GM23338 (cell line): ENCODE measurements around the gene TRHDE.

Source experiments
- CREB1 ChIP-seq: fragments of 250-450 bp; sonication (Bioruptor Pico); IDR thresholded peaks from 2 replicates; pipeline ENCODE4 v1.5.0; 2020; ENCODE audit warnings: low read depth, mild to moderate bottlenecking, moderate library complexity
- CTCF ChIP-seq, 2 experiments: fragments of 200-600 bp in 1 of 2; sonication (generic) in 1 of 2; conservative IDR thresholded peaks; 2 replicates each; pipeline versions ENCODE4 v1.5.1 to v1.6.1; 2016 to 2017; ENCODE audit warnings: antibody characterized with exemption in 2 of 2, low read depth in 2 of 2, mild to moderate bottlenecking in 2 of 2, moderate library complexity in 1 of 2
- ETS1 ChIP-seq: IDR thresholded peaks from 2 replicates; pipeline ENCODE4 v1.6.1; 2016; ENCODE audit warnings: antibody characterized with exemption
- EZH2 ChIP-seq: fragments of 200-600 bp; sonication (generic); IDR thresholded peaks from one replicate; pipeline ENCODE4 v1.8.0; 2017; ENCODE audit warnings: antibody characterized with exemption, mild to moderate bottlenecking, low read depth; ENCODE audit not compliant: unreplicated experiment
- EZH2phosphoT487 ChIP-seq: fragments of 200-600 bp; sonication (generic); IDR thresholded peaks from one replicate; pipeline ENCODE4 v1.8.1; 2018; ENCODE audit warnings: antibody characterized with exemption; ENCODE audit not compliant: unreplicated experiment
- JUNB ChIP-seq: IDR thresholded peaks from one replicate; pipeline ENCODE4 v1.6.1; 2016; ENCODE audit warnings: antibody characterized with exemption; ENCODE audit not compliant: unreplicated experiment
- NANOG ChIP-seq: IDR thresholded peaks from 2 replicates; pipeline ENCODE4 v1.6.1; 2016; ENCODE audit warnings: antibody characterized with exemption, borderline replicate concordance
- POLR2AphosphoS5 ChIP-seq: IDR thresholded peaks from 2 replicates; pipeline ENCODE4 v1.6.1; 2016; ENCODE audit warnings: antibody characterized with exemption, low read depth
- REST ChIP-seq: IDR thresholded peaks from one replicate; pipeline ENCODE4 v1.6.1; 2018; ENCODE audit warnings: antibody characterized with exemption; ENCODE audit not compliant: unreplicated experiment
- STAT1 ChIP-seq: IDR thresholded peaks from one replicate; pipeline ENCODE4 v1.6.1; 2016; ENCODE audit warnings: antibody characterized with exemption; ENCODE audit not compliant: unreplicated experiment
- ZNF114 ChIP-seq: fragments of 250-450 bp; sonication (Bioruptor Pico); IDR thresholded peaks from 2 replicates; pipeline ENCODE4 v1.5.0; 2020; ENCODE audit warnings: mild to moderate bottlenecking, moderate library complexity
- ZNF331 ChIP-seq: fragments of 250-450 bp; sonication (Bioruptor Pico); IDR thresholded peaks from 2 replicates; pipeline ENCODE4 v1.5.0; 2020; ENCODE audit warnings: low read depth, mild to moderate bottlenecking, moderate library complexity
- ZNF462 ChIP-seq: fragments of 250-450 bp; sonication (Bioruptor Pico); IDR thresholded peaks from 2 replicates; pipeline ENCODE4 v1.5.0; 2020; ENCODE audit warnings: mild to moderate bottlenecking, moderate library complexity

- TF ChIP-seq REST (no peak), CTCF (conservative IDR thresholded peaks at IDR 0.05; ENCODE audit: low read depth in 2 of 2) (no peak), EZH2phosphoT487 (no peak), POLR2AphosphoS5 (no peak), ETS1 (no peak), CREB1 (CRISPR knock-in tag) (no peak), EZH2 (no peak), ZNF114 (CRISPR knock-in tag) (no peak), JUNB (no peak), ZNF331 (CRISPR knock-in tag) (no peak), STAT1 (no peak), NANOG (no peak), ZNF462 (CRISPR knock-in tag) (no peak)
These were observed 238.6 kb downstream of the TRHDE start for GRCh38 chr12:72510772-72511171.
